GM21528 (cell line): ENCODE measurements around the gene IPO9.
A peak's percentile ranks its signal among the peaks of the same experiment; 100 is the strongest.

Experiments
- ATAC-seq: cut with Tn5 transposase; IDR thresholded peaks from one replicate; pipeline ENCODE4 v1.9.1; 2021; ENCODE audit warnings: mild to moderate bottlenecking, moderate library complexity; ENCODE audit not compliant: unreplicated experiment, low FRiP score

Gene IPO9

GRCh38 chr1:201886103-201886885 lies 57.3 kb downstream of the IPO9 start:
- ATAC-seq = no peak

- ATAC-seq = no peak
These were observed 58.3 kb downstream of the IPO9 start for GRCh38 chr1:201887116-201887866.

- ATAC-seq = no peak
These were observed 59.5 kb downstream of the IPO9 start, which contains the start of gene SHISA4 for GRCh38 chr1:201888282-201889089. SHISA4 (plus strand) TSS chr1:201888898; CDS start chr1:201888995, 97 bp downstream.

DNA sequence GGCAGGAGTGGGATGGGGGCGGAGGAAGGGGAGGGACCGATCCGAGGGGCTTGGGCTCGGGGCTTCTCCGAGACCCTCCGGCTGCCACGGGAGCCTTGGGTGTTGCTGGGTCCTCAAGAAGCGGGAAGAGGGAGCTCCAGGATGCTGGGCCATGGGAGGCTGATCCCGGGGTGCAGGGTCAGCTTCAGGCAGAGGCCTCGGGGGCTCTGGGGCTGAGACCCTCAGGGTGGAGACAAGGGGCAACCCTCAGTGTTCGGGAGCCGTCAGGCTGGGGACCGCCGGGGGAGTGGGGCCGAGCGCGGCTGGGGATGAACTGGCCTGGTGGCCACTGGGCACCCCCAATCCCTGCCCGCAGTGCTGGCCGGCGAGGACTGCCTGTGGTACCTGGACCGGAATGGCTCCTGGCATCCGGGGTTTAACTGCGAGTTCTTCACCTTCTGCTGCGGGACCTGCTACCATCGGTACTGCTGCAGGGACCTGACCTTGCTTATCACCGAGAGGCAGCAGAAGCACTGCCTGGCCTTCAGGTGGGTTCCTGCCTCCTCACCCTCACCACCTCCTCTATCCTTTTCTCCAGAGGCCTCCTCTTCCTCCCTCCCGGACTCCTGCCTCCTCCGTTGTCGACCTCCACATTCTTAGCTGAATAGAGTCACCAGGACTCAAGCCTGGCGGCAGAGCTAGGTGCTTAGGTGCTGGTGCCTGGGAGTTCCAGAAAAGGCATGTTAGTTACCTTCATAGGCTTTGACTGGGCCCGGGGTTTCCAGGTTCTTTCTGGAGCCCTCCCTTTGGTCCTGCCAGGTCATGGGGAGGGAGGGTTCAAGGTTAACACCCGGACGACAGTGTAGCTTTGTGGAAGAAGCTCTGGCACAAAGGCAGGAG lies 60.4 kb downstream of the IPO9 start:
- no peak for ATAC-seq

DNA sequence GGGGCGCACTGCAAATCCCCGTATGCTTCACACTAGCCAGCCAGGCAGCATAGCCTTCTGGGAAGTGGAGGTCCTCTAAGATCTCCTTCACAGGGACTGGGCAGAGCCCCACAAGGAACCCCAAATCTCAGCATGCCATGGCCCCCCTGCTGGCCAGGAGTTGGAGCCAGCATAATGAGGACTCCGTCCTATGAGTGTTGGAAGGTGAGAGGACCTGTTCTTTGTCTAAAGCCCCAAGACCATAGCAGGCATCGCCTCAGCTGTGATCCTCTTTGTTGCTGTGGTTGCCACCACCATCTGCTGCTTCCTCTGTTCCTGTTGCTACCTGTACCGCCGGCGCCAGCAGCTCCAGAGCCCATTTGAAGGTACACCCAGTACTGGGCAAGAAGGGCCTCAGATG lies 61.3 kb downstream of the IPO9 start:
- ATAC-seq = no peak

DNA sequence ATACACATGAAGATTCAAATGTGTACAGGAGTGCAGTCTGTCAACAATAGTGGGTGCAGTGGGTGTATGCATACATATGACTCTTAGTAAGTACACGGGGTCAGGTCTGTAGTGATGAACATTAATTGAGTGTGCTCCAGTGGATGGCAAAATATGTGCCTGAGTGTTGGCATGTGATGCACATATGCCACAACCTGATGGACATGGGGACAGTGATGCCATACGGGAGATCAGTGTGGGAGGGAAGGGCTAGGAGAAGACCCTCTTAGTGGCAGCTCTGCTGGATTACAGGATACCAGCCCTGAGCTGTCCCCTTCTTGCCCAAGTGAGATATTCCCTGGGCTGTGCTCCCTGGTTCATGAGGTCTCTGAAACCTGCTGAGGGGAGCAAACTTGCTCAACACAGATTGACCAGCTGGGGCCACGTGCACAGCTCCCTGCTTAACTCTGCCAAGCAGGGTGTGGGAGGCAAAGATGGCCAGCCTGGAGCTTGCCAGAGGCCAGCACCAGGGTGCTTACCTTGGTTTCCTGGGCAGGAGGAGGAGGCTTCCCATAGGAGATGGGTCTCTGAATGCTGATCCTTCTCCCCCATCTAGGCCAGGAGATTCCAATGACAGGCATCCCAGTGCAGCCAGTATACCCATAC lies 62.0 kb downstream of the IPO9 start:
- ATAC-seq = no peak

DNA sequence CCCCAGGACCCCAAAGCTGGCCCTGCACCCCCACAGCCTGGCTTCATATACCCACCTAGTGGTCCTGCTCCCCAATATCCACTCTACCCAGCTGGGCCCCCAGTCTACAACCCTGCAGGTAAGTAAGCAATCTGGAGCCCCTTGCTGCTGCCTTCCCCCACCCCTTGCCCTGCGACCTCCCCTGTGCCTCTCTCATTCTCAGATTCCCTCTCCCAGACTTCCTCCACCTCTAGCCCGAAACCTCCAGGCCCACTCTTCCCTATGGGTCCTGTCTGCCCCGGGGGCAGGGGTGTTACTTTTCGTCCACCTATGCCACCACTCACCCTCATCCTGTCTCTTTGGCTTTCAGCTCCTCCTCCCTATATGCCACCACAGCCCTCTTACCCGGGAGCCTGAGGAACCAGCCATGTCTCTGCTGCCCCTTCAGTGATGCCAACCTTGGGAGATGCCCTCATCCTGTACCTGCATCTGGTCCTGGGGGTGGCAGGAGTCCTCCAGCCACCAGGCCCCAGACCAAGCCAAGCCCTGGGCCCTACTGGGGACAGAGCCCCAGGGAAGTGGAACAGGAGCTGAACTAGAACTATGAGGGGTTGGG lies 62.6 kb downstream of the IPO9 start:
- ATAC-seq = no peak

- ATAC-seq = no peak
These were observed 63.3 kb downstream of the IPO9 start for GRCh38 chr1:201892211-201892610.

- no peak for ATAC-seq
These were observed 64.5 kb downstream of the IPO9 start for GRCh38 chr1:201893431-201893830.

GRCh38 chr1:201894343-201895119 lies 65.6 kb downstream of the IPO9 start:
- ATAC-seq = no peak

- no peak for ATAC-seq
These were observed 66.2 kb downstream of the IPO9 start for GRCh38 chr1:201895120-201895665.

- ATAC-seq = peak; percentile 71
These were observed 67.2 kb downstream of the IPO9 start for GRCh38 chr1:201895913-201896807.

GRCh38 chr1:201896951-201897391 lies 68.0 kb downstream of the IPO9 start:
- ATAC-seq = no peak

- ATAC-seq = no peak
These were observed 69.4 kb downstream of the IPO9 start for GRCh38 chr1:201898240-201898894.

DNA sequence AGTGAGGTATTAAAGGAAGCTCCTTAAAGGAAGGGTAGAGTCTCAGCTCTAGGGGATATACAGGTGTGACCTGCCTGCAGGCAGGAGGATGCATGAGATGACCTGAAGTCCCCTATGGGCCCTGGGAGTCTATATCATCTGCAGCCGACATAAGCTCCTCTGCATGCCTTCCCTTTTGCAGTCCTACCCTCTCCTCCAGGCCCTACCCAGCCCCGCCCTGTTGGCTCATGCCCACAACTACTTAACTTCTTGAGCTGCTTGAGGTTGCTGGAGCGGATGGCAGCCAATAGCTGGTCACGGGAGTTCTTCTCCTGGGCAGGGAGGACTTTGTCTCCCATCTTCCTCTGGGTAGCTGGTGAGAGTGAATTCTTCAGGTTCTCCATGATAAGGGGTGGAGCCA lies 70.0 kb downstream of the IPO9 start:
- no peak for ATAC-seq

GRCh38 chr1:201899683-201900429 lies 70.9 kb downstream of the IPO9 start:
- ATAC-seq = no peak
